Transverse colon (tissue), 3 donors: ENCODE results near the gene SLAMF1.

Source experiments
- CTCF ChIP-seq, 5 experiments: fragments of 200-600 bp in 3 of 5; fragments of 450-650 bp in 2 of 5; sonication (generic) in 3 of 5; IDR thresholded peaks; 1 replicate in 2 of 5; 2 replicates in 3 of 5; pipeline ENCODE4 v1.5.1; 2016 to 2017; ENCODE audit warnings: antibody characterized with exemption in 5 of 5, inconsistent platforms in 3 of 5, mild to moderate bottlenecking in 2 of 5, moderate library complexity in 1 of 5
- POLR2A ChIP-seq: fragments of 450-650 bp; IDR thresholded peaks from one replicate; pipeline ENCODE4 v1.6.1; 2016; ENCODE audit warnings: antibody characterized with exemption, mild to moderate bottlenecking, moderate library complexity

DNA sequence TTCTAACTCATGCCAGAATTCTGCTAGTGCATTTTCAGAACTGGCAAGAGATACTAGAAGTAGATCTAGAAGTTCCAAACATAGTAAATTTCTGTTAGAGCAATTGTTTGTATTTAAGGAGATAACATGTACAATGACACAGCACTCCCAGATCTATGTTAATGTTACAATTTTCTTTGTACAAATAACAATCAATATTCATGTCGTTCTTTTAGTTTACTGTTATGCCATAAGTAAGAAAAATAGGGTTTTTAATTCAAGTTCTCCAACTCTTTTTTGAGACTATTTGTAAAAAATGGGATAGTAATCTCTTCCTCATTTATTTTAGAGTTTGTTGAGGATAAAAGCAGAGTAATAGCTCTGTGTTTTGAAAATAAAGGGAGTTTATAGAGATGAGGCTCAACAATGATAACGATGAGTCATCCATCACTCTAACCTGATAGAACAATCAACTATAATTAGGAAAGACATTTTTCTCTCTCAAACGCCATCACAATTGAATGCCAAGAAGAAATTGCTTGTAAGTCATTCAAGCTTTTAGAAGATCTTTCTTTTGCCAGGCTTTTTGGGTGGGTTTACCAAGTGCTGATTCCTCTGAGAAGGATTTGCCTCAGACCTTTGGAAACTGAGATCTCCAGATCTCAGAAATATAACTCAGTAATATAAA lies 68.2 kb downstream of the SLAMF1 start:
- TF ChIP-seq CTCF (IDR thresholded peaks at IDR 0.05) = no peak
- no peak for TF ChIP-seq POLR2A
